ENCODE measurements around the gene TXNDC16.
"Not testable (repeated sequence)": the region's sequence is repeated elsewhere in the genome, so short reads cannot be mapped to it uniquely, and the experiment has no call there.

TXNDC16 gene

DNA sequence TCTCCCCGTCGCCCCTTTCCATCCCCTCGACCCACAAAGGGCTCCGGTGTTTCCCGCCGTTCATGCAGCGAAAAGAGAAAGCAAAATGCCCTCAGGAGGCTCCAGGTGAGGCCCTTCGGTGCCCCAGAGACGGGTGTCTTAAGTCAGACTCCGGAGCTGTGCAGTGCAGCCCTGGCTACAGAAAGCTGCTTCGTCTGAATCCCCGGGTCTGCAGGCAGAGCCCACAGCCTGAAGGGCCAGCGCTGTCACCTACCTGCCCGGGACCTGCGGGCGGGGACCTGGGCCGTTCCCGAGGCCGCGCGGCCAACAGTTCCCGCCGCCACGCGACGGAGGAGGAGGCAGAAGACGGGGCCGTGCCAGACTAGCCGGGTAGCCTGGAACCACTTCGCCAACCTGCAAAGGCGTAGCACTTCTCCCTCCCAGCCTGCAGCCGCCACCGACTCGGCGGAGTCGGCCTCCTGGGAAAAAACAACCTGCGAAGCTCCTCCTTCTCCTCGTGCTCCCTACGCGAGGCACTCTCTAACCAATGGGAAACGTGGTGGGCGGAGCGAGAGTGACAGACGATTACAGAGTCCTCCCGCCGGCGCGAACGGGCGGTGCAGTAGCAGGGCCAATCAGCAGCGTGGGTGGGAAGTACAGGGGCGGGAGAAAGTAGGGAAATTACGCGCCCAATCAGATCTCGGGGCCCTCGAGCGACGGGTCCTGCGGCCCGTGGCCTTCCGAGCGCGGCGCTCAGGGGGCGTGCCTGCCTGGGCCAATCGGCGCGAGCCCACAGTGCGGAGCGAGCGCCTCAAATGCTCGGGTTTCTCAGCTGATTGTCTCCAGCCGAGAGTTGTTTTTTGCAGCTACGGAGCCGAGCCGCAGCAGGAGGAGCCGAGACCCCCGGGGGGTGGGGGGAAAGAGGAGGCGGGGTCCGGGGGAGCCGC, at the start of gene TXNDC16, which contains the start of gene GPR137C:
TSS of gene TXNDC16 (minus strand) at position 443 of the 926 bp plus-strand sequence. CDS start 8,948 bp downstream, outside the sequence.
TSS of gene GPR137C (plus strand) at position 774 of the 926 bp plus-strand sequence. CDS start 312 bp downstream, outside the sequence.
- DNase-seq: peak; percentile 98
- Mint-ChIP-seq H3K4me3 (peak within 1 kb of the TSS; percentile 87), H3K27ac (peak within 1 kb of the TSS; percentile 91), H3K27me3 (peaks cover 8% of the 10 kb centered on the region), H3K9me3 (no peaks in the 10 kb centered on the region), H3K4me1 (ENCODE audit: low read depth) (peaks cover 29% of the 10 kb centered on the region), H3K36me3 (ENCODE audit: low read depth) (peaks cover 2% of the 10 kb centered on the region)

GRCh38 chr14:52599974-52600373, 47.7 kb upstream of the TXNDC16 start:
- no peaks in the 10 kb centered on the region for H3K27me3 Mint-ChIP-seq
- no peak for DNase-seq
- H3K4me1 Mint-ChIP-seq (ENCODE audit: low read depth): no peaks in the 10 kb centered on the region
- H3K36me3 Mint-ChIP-seq (ENCODE audit: low read depth): no peaks in the 10 kb centered on the region
- peaks cover 3% of the 10 kb centered on the region for H3K9me3 Mint-ChIP-seq
- H3K27ac Mint-ChIP-seq: no peak overlapping the region
- no peak overlapping the region for H3K4me3 Mint-ChIP-seq

GRCh38 chr14:52598568-52598967, 46.3 kb upstream of the TXNDC16 start:
- Mint-ChIP-seq H3K36me3 (ENCODE audit: low read depth) (no peaks in the 10 kb centered on the region), H3K4me3 (no peak overlapping the region), H3K27me3 (no peaks in the 10 kb centered on the region), H3K4me1 (ENCODE audit: low read depth) (no peaks in the 10 kb centered on the region), H3K27ac (no peak overlapping the region), H3K9me3 (peaks cover 3% of the 10 kb centered on the region)
- no peak for DNase-seq

DNA sequence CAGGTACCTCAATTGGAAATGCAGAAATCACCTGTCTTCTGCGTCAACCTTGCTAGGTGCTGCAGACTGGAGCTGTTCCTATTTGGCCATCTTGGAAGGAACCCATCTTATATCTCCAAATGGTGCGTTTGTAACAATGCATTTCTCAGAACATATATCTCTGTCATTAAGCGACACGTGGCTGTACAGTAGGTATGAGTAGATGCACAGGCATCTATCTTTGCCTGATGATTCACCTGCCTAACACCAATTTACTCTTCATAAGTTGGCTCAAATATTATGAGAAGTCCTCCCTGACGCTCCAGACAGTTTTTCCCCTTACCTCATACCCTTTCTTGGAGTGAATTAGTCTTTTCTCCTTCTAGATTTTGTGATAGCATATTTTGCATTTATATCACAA, 44.6 kb upstream of the TXNDC16 start:
- Mint-ChIP-seq H3K27me3 (no peaks in the 10 kb centered on the region), H3K4me3 (no peak overlapping the region), H3K27ac (no peak overlapping the region), H3K9me3 (peaks cover 3% of the 10 kb centered on the region), H3K36me3 (ENCODE audit: low read depth) (no peaks in the 10 kb centered on the region), H3K4me1 (ENCODE audit: low read depth) (no peaks in the 10 kb centered on the region)
- DNase-seq: no peak

DNA sequence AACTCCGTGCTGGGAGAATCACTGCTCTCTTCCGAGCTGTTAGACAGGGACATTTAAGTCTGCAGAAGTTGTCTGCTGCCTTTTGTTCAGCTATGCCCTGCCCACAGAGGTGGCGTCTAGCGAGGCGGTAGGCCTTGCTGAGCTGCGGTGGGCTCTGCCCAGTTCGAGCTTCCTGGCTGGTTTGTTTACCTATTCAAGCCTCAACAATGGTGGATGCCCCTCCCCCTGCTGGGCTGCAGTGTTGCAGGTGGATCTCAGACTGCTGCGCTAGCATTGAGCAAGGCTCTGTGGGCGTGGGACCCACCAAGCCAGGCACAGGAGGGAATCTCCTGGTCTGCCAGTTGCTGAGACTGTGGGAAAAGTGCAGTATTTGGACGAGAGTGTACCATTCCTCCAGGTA, 44.0 kb upstream of the TXNDC16 start:
- Mint-ChIP-seq H3K27ac (no peak overlapping the region), H3K36me3 (ENCODE audit: low read depth) (no peaks in the 10 kb centered on the region), H3K9me3 (peaks cover 3% of the 10 kb centered on the region), H3K4me1 (ENCODE audit: low read depth) (no peaks in the 10 kb centered on the region), H3K4me3 (no peak overlapping the region), H3K27me3 (no peaks in the 10 kb centered on the region)
- no peak for DNase-seq

- Mint-ChIP-seq H3K4me3 (no peak overlapping the region), H3K27me3 (no peaks in the 10 kb centered on the region), H3K9me3 (peaks cover 3% of the 10 kb centered on the region), H3K4me1 (ENCODE audit: low read depth) (no peaks in the 10 kb centered on the region), H3K27ac (no peak overlapping the region), H3K36me3 (ENCODE audit: low read depth) (no peaks in the 10 kb centered on the region)
- DNase-seq: no peak
Measured at GRCh38 chr14:52590318-52590717, 38.0 kb upstream of the TXNDC16 start.

- Mint-ChIP-seq H3K27ac (no peak overlapping the region), H3K36me3 (ENCODE audit: low read depth) (no peaks in the 10 kb centered on the region), H3K4me3 (no peak overlapping the region), H3K4me1 (ENCODE audit: low read depth) (no peaks in the 10 kb centered on the region), H3K9me3 (no peaks in the 10 kb centered on the region), H3K27me3 (no peaks in the 10 kb centered on the region)
- no peak for DNase-seq
Measured at GRCh38 chr14:52589646-52590045, 37.3 kb upstream of the TXNDC16 start.

DNA sequence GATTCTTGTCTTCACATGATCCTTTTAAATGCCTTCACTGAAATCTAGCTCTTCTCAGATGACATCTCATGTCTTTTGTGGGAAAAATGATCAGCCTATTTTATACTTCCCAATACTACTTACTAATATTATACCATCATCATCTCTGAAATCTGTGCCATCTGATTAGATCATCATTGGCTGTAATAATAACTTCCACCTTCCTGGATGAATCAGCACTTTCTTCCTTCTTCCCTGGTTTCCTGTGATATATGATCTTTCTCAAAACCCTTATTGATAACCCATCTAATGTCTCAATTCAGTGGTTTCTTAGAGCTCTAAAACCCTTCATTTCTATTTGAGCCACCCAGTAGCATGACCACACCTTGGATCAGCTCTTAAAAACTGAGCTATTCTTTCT, 31.2 kb upstream of the TXNDC16 start:
- no peak for DNase-seq

DNA sequence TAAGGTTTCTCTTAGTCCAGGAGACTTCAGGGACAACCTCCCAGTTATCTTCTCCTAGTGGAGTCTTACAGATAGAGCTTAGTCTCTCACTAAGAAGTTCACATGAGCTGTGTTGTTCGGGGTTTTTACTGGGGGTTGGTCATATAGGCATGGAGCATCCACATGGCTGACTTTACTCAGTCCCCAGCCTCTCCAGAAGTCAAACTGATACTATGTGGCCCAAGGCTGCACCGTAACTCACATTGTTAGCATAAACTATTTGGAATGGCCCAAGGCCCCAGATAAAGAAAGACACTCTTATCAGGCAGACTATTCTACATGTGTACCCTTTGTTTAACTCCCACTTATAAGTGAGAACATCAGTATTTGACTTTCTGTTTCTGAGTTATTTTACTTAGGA, 23.6 kb upstream of the TXNDC16 start:
- H3K27ac Mint-ChIP-seq: no peak overlapping the region
- peaks cover 4% of the 10 kb centered on the region for H3K36me3 Mint-ChIP-seq (ENCODE audit: low read depth)
- no peak for DNase-seq
- H3K27me3 Mint-ChIP-seq: peaks cover 2% of the 10 kb centered on the region
- no peaks in the 10 kb centered on the region for H3K4me1 Mint-ChIP-seq (ENCODE audit: low read depth)
- no peak overlapping the region for H3K4me3 Mint-ChIP-seq
- H3K9me3 Mint-ChIP-seq: peaks cover 20% of the 10 kb centered on the region

More for the DNA sequence above, 31.2 kb upstream of the TXNDC16 start:
- no peak overlapping the region for H3K4me3 Mint-ChIP-seq
- H3K27ac Mint-ChIP-seq: no peak overlapping the region
- H3K36me3 Mint-ChIP-seq (ENCODE audit: low read depth): no peaks in the 10 kb centered on the region
- no peaks in the 10 kb centered on the region for H3K4me1 Mint-ChIP-seq (ENCODE audit: low read depth)
- H3K9me3 Mint-ChIP-seq: no peaks in the 10 kb centered on the region
- H3K27me3 Mint-ChIP-seq: no peaks in the 10 kb centered on the region

- not testable (repeated sequence) for DNase-seq; H3K4me3 Mint-ChIP-seq; H3K4me1 Mint-ChIP-seq (ENCODE audit: low read depth); H3K27ac Mint-ChIP-seq; H3K36me3 Mint-ChIP-seq (ENCODE audit: low read depth)
- Mint-ChIP-seq H3K9me3 (peaks cover 28% of the 10 kb centered on the region), H3K27me3 (peaks cover 15% of the 10 kb centered on the region)
Measured at GRCh38 chr14:52568454-52568853, 16.1 kb upstream of the TXNDC16 start.

GRCh38 chr14:52563120-52563519, 10.8 kb upstream of the TXNDC16 start:
- Mint-ChIP-seq H3K9me3 (no peaks in the 10 kb centered on the region), H3K4me1 (ENCODE audit: low read depth) (no peaks in the 10 kb centered on the region), H3K4me3 (no peak overlapping the region), H3K27ac (no peak overlapping the region), H3K27me3 (peaks cover 7% of the 10 kb centered on the region), H3K36me3 (ENCODE audit: low read depth) (no peaks in the 10 kb centered on the region)
- no peak for DNase-seq

DNA sequence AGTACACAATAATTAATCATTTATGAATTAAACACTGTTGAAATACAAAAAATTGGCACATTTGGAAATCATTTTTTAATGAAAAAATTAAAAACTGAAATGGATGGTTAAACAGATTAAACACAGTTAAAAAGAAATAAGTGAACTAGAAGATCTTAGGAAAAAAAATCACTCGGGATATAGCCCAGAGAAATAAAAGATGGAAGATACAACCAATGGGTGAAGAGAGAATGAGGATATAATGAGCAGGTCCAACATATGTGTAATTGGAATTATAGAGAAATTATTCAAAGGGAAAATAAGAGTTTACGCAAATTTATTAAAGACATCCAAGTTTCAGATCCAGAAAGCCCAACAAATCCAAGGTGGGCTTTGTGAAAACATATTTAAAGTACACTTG, 6.4 kb upstream of the TXNDC16 start:
- Mint-ChIP-seq H3K27ac (no peak overlapping the region), H3K4me3 (no peak overlapping the region), H3K9me3 (no peaks in the 10 kb centered on the region), H3K36me3 (ENCODE audit: low read depth) (peaks cover under 1% of the 10 kb centered on the region), H3K27me3 (peaks cover 8% of the 10 kb centered on the region), H3K4me1 (ENCODE audit: low read depth) (peaks cover 3% of the 10 kb centered on the region)
- no peak for DNase-seq

- peaks cover 8% of the 10 kb centered on the region for H3K27me3 Mint-ChIP-seq
- peak overlapping the region; percentile 87 for H3K4me3 Mint-ChIP-seq
- peaks cover 2% of the 10 kb centered on the region for H3K36me3 Mint-ChIP-seq (ENCODE audit: low read depth)
- DNase-seq: peak; percentile 80
- peak overlapping the region; percentile 83 for H3K27ac Mint-ChIP-seq
- no peaks in the 10 kb centered on the region for H3K9me3 Mint-ChIP-seq
- H3K4me1 Mint-ChIP-seq (ENCODE audit: low read depth): peaks cover 29% of the 10 kb centered on the region
Measured at GRCh38 chr14:52553671-52554575, 1.6 kb upstream of the TXNDC16 start.

- Mint-ChIP-seq H3K9me3 (no peaks in the 10 kb centered on the region), H3K4me3 (peak overlapping the region; percentile 87), H3K27me3 (peaks cover 8% of the 10 kb centered on the region), H3K4me1 (ENCODE audit: low read depth) (peaks cover 29% of the 10 kb centered on the region), H3K27ac (peak overlapping the region; percentile 58), H3K36me3 (ENCODE audit: low read depth) (peaks cover 2% of the 10 kb centered on the region)
- DNase-seq: peak; percentile 67
Measured at GRCh38 chr14:52553002-52553670, 831 bp upstream of the TXNDC16 start.
